NB4 (cell line): ENCODE data around the gene GSTP1.
"Not testable (repeated sequence)": the region's sequence is repeated elsewhere in the genome, so short reads cannot be mapped to it uniquely, and the experiment has no call there.

Experiments used
- DNase-seq: peaks from one replicate; pipeline ENCODE4 v3.0.0; 2010; ENCODE audit warnings: low read depth
- H3K4me3 ChIP-seq: one replicate; pipeline ENCODE4 v1.5.1; 2011; ENCODE audit warnings: mild to moderate bottlenecking, low read depth, low read length, moderate library complexity
- MYC ChIP-seq: IDR thresholded peaks from 2 replicates; pipeline ENCODE4 v1.6.1; 2011; ENCODE audit warnings: low read depth, low read length
- POLR2A ChIP-seq: IDR thresholded peaks from 2 replicates; pipeline ENCODE4 v1.6.1; 2011; ENCODE audit warnings: mild to moderate bottlenecking; ENCODE audit not compliant: insufficient read length; ENCODE audit errors: extremely low read depth
- TF ChIP-seq, protein P1 (sequence below): IDR thresholded peaks from one replicate; pipeline ENCODE4 v1.5.1; 2012; ENCODE audit warnings: low read depth, low read length
- TF ChIP-seq, protein P2 (sequence below): IDR thresholded peaks from 2 replicates; pipeline ENCODE4 v1.6.1; 2011; ENCODE audit warnings: low read depth, low read length

Gene GSTP1

GRCh38 chr11:67623795-67624194 lies 40.2 kb downstream of the GSTP1 start:
- DNase-seq, H3K4me3 ChIP-seq: not testable (repeated sequence)

- not testable (repeated sequence) for H3K4me3 ChIP-seq, DNase-seq
These were observed 42.7 kb downstream of the GSTP1 start for GRCh38 chr11:67626131-67626833.

GRCh38 chr11:67626970-67627369 lies 43.4 kb downstream of the GSTP1 start:
- H3K4me3 ChIP-seq = no peak overlapping the region
- TF ChIP-seq, protein P1, sequence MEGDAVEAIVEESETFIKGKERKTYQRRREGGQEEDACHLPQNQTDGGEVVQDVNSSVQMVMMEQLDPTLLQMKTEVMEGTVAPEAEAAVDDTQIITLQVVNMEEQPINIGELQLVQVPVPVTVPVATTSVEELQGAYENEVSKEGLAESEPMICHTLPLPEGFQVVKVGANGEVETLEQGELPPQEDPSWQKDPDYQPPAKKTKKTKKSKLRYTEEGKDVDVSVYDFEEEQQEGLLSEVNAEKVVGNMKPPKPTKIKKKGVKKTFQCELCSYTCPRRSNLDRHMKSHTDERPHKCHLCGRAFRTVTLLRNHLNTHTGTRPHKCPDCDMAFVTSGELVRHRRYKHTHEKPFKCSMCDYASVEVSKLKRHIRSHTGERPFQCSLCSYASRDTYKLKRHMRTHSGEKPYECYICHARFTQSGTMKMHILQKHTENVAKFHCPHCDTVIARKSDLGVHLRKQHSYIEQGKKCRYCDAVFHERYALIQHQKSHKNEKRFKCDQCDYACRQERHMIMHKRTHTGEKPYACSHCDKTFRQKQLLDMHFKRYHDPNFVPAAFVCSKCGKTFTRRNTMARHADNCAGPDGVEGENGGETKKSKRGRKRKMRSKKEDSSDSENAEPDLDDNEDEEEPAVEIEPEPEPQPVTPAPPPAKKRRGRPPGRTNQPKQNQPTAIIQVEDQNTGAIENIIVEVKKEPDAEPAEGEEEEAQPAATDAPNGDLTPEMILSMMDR = no peak
- TF ChIP-seq MYC (no peak), POLR2A (no peak)
- TF ChIP-seq, protein P2, sequence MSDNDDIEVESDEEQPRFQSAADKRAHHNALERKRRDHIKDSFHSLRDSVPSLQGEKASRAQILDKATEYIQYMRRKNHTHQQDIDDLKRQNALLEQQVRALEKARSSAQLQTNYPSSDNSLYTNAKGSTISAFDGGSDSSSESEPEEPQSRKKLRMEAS = no peak
- DNase-seq = no peak

DNA sequence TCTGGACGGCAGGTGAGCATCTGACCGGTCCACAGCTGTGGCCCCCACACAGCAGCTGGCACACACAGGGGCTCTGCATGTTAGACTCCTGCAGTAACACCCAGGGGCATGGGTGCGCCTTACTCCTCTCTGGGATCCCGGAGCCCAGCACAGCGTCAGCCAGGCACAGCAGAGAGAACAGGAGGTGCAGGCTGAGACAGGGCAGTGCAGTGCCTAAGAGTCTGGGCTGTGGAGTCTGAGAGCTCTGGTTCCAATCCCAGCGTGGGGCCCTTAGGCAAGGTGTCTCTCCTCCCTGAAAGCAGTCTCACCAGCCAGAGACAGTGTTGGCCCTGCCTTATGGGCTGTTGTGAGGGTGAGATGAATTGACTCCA lies 43.8 kb downstream of the GSTP1 start:
- no peak overlapping the region for H3K4me3 ChIP-seq
- DNase-seq = no peak
- TF ChIP-seq, protein P1 = no peak
- TF ChIP-seq, protein P2 = no peak
- TF ChIP-seq MYC = no peak
- TF ChIP-seq POLR2A = no peak

DNA sequence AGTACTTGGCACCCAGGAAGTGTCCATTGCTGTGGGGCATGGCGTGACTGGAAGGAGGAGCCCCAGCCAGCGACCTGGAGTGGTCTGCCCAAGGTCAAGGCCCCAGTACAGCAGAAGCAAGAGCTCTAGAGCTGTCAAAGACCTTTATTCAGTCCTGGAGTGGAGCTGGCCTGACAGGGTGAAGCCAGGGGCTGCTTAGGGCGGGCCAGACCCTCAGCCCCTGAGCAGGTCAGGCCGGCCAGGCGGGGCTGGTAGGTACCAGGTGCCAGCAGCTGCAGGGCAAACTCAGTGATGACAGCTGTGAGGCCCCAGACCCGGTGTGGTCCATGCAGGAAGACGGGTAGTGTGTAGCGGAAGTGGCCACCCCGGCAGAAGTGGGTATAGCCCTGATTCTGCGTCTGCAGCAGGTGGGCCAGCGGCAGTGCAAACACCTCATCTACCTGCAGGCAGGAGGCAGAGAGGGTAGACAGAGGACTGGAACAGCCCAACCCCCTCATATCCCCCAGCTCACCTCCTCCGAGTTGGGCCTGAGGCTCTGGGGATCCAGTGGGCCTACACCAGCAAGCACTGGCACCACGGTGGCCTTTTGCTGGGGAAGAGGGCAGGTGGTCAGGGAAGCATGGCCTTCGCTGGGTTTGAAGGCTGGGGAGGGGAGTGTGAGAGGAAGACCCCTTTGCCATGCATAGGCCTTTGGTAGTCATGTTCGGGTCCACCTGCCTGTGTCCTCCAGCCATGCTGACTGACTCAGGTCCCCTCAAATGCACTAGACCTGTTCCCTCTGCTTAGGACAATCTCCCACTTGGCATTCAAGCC lies 44.4 kb downstream of the GSTP1 start:
- H3K4me3 ChIP-seq = no peak overlapping the region
- TF ChIP-seq MYC = no peak
- no peak for TF ChIP-seq POLR2A
- TF ChIP-seq, protein P2 = no peak
- TF ChIP-seq, protein P1 = no peak
- no peak for DNase-seq

DNA sequence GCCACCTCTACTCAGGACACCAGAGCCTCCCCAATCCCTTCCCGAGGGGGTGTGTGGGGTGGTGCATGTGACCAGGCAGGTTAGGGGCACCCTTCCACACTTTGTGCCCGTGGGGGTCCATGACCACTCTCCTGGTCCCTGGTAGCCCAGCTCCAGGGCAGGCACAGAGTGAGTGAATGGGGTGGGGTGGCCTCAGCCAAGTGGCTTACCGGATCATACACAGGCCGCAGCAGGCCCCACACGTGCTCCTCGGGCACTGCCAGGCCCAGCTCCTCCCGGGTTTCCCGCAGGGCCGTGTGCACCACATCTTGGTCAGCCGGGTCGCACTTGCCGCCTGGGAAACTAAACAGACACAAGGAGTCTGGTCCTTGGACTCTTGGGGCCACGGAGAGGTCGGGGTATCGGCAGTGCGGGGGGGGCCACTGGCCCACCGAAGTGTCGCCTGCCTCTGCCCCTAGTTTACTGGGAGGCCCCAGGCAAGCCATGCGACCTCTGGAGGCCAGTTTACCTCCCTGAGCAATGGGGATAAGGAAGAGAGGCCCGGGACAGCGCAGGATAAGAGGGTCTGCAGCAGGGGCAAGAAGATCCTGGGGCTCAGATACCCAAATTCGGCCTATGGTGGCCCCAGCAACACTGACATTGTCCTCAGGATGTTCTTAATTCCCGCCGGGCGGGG lies 45.2 kb downstream of the GSTP1 start:
- no peak for DNase-seq
- no peak overlapping the region for H3K4me3 ChIP-seq
- TF ChIP-seq, protein P2 = no peak
- TF ChIP-seq MYC = no peak
- TF ChIP-seq POLR2A = no peak
- TF ChIP-seq, protein P1 = no peak
